ENCODE measurements around the gene ARMH2.

The ARMH2 gene

DNA sequence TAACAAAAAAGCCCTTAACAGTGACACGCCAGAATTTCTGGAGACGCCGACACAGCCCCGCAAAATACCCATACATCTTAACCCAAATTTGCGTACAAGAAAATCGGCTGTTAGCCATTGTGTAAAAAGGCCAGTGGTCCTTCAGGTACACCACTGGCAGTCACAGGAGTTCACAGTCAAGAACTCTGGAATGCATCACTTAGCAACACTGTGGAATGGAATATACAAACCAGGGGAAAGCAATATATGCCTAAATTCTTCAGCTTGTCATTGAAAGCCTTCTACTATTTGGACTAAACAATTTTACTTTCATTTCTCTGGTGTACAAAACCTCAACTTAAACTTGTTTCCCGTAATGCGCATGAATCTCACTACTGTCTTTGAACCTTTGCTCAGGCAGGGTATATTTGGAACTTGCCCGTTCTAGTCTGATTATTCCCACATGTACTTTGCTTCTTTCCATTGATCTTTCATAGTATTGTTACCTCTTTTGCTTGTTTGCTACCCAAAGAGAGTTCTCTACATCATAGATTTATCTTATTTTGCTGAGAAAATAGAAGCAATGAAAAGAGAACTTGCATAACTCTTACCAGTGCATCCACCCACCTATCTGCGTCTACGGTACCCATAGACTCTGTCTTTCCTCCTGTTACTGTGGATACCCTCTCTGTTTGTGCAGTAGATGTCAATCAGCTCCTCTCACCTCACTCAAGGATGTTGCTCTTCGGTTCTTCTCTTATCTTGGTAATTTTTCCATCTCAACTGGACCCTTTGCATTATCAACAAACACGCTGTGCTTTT is at the start of gene ARMH2:
Gene ARMH2, minus strand, starts transcription at position 178 of the 801 bp plus-strand sequence. Its CDS starts 60 bp downstream, at position 118.
- no peaks in the 10 kb centered on the region for H3K36me3 ChIP-seq (ENCODE audit: control insufficient read depth in 1 of 2, insufficient read depth in 2 of 2, low read length in 2 of 2)
- H3K27me3 ChIP-seq (ENCODE audit: control insufficient read depth in 1 of 2, insufficient read depth in 2 of 2, low read length in 2 of 2) = no peaks in the 10 kb centered on the region
- H3K4me1 ChIP-seq (ENCODE audit: control insufficient read depth in 1 of 2, insufficient read depth in 2 of 2, low read length in 2 of 2) = no peaks in the 10 kb centered on the region
- H3K9ac ChIP-seq (ENCODE audit: low read depth in 1 of 2, low read length in 2 of 2) = no peak within 1 kb of the TSS
- H3K9me3 ChIP-seq (ENCODE audit: control insufficient read depth in 1 of 2, low read length in 2 of 2) = no peaks in the 10 kb centered on the region
- no peak within 1 kb of the TSS for H3K27ac ChIP-seq (ENCODE audit: low read depth, low read length)
- H3K4me3 ChIP-seq (ENCODE audit: low read depth in 1 of 2, low read length in 2 of 2) = no peak within 1 kb of the TSS

- peaks cover 0 to 3% of the 10 kb centered on the region in 2 donors for H3K36me3 ChIP-seq (ENCODE audit: control insufficient read depth in 1 of 2, insufficient read depth in 2 of 2, low read length in 2 of 2)
Measured at GRCh38 chr6:24848461-24848860, 49.7 kb upstream of the ARMH2 start.

DNA sequence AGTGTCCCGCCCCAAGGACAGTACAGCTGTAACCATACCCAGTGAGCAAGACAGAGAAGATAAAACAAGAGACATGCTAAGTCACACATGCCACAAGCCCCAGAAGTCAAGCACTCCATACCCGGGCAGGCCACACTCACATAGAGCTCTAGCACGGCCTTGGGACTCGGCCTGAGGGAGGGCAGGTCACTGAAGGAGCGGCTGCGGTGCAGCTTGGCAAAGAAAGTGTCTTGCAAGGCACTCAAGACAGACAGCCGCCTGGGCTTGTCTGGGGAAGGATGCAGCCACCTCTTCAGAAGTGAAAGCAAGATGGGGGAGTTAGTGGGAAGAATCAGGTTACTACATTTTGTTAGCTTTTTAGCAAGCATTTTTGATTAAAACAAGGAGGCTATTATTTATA is 48.7 kb upstream of the ARMH2 start:
- H3K36me3 ChIP-seq (ENCODE audit: control insufficient read depth in 1 of 2, insufficient read depth in 2 of 2, low read length in 2 of 2) = peaks cover 0 to 3% of the 10 kb centered on the region in 2 donors

More at GRCh38 chr6:24848461-24848860, 49.7 kb upstream of the ARMH2 start:
- no peaks in the 10 kb centered on the region for H3K27me3 ChIP-seq (ENCODE audit: control insufficient read depth in 1 of 2, insufficient read depth in 2 of 2, low read length in 2 of 2)
- no peaks in the 10 kb centered on the region for H3K4me1 ChIP-seq (ENCODE audit: control insufficient read depth in 1 of 2, insufficient read depth in 2 of 2, low read length in 2 of 2)
- H3K4me3 ChIP-seq (ENCODE audit: low read depth in 1 of 2, low read length in 2 of 2) = no peak overlapping the region
- H3K9me3 ChIP-seq (ENCODE audit: control insufficient read depth in 1 of 2, low read length in 2 of 2) = no peaks in the 10 kb centered on the region
- H3K27ac ChIP-seq (ENCODE audit: low read depth, low read length) = no peak overlapping the region
- H3K9ac ChIP-seq (ENCODE audit: low read depth in 1 of 2, low read length in 2 of 2) = no peak overlapping the region

GRCh38 chr6:24845578-24845977 is 46.9 kb upstream of the ARMH2 start:
- H3K27me3 ChIP-seq (ENCODE audit: control insufficient read depth in 1 of 2, insufficient read depth in 2 of 2, low read length in 2 of 2) = no peaks in the 10 kb centered on the region
- no peaks in the 10 kb centered on the region for H3K4me1 ChIP-seq (ENCODE audit: control insufficient read depth in 1 of 2, insufficient read depth in 2 of 2, low read length in 2 of 2)
- no peak overlapping the region for H3K4me3 ChIP-seq (ENCODE audit: low read depth in 1 of 2, low read length in 2 of 2)
- H3K9ac ChIP-seq (ENCODE audit: low read depth in 1 of 2, low read length in 2 of 2) = no peak overlapping the region
- no peak overlapping the region for H3K27ac ChIP-seq (ENCODE audit: low read depth, low read length)
- H3K9me3 ChIP-seq (ENCODE audit: control insufficient read depth in 1 of 2, low read length in 2 of 2) = no peaks in the 10 kb centered on the region
- peaks cover 0 to 3% of the 10 kb centered on the region in 2 donors for H3K36me3 ChIP-seq (ENCODE audit: control insufficient read depth in 1 of 2, insufficient read depth in 2 of 2, low read length in 2 of 2)

More for the DNA sequence above, 48.7 kb upstream of the ARMH2 start:
- no peaks in the 10 kb centered on the region for H3K27me3 ChIP-seq (ENCODE audit: control insufficient read depth in 1 of 2, insufficient read depth in 2 of 2, low read length in 2 of 2)
- no peaks in the 10 kb centered on the region for H3K9me3 ChIP-seq (ENCODE audit: control insufficient read depth in 1 of 2, low read length in 2 of 2)
- no peak overlapping the region for H3K4me3 ChIP-seq (ENCODE audit: low read depth in 1 of 2, low read length in 2 of 2)
- no peak overlapping the region for H3K9ac ChIP-seq (ENCODE audit: low read depth in 1 of 2, low read length in 2 of 2)
- H3K27ac ChIP-seq (ENCODE audit: low read depth, low read length) = no peak overlapping the region
- no peaks in the 10 kb centered on the region for H3K4me1 ChIP-seq (ENCODE audit: control insufficient read depth in 1 of 2, insufficient read depth in 2 of 2, low read length in 2 of 2)

- Histone ChIP-seq H3K9me3 (ENCODE audit: control insufficient read depth in 1 of 2, low read length in 2 of 2) (no peaks in the 10 kb centered on the region), H3K27ac (ENCODE audit: low read depth, low read length) (no peak overlapping the region), H3K4me1 (ENCODE audit: control insufficient read depth in 1 of 2, insufficient read depth in 2 of 2, low read length in 2 of 2) (no peaks in the 10 kb centered on the region), H3K9ac (ENCODE audit: low read depth in 1 of 2, low read length in 2 of 2) (no peak overlapping the region), H3K36me3 (ENCODE audit: control insufficient read depth in 1 of 2, insufficient read depth in 2 of 2, low read length in 2 of 2) (peaks cover 0 to 3% of the 10 kb centered on the region in 2 donors), H3K27me3 (ENCODE audit: control insufficient read depth in 1 of 2, insufficient read depth in 2 of 2, low read length in 2 of 2) (no peaks in the 10 kb centered on the region), H3K4me3 (ENCODE audit: low read depth in 1 of 2, low read length in 2 of 2) (no peak overlapping the region)
Measured at GRCh38 chr6:24844903-24845302, 46.2 kb upstream of the ARMH2 start.

DNA sequence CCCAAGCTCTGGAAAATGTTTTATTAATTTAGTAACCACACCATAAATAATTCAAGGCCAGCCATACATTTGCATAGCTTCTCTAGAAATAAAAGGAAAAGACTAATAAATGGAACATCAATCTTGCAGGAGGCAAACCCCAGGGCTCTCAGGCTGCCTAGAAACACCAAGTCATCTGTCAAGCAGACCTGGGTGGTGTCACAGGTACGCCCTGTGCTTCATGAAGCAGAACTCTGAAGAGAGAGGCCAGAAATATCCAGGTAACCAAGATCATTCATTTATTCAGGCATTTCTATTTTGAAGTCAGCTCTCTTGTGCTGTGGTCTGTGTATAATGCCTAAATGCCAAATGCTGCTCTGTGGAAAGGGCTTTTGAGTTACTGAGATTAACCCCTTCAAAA is 45.3 kb upstream of the ARMH2 start:
- no peaks in the 10 kb centered on the region for H3K4me1 ChIP-seq (ENCODE audit: control insufficient read depth in 1 of 2, insufficient read depth in 2 of 2, low read length in 2 of 2)
- H3K4me3 ChIP-seq (ENCODE audit: low read depth in 1 of 2, low read length in 2 of 2) = no peak overlapping the region
- no peaks in the 10 kb centered on the region for H3K27me3 ChIP-seq (ENCODE audit: control insufficient read depth in 1 of 2, insufficient read depth in 2 of 2, low read length in 2 of 2)
- no peaks in the 10 kb centered on the region for H3K36me3 ChIP-seq (ENCODE audit: control insufficient read depth in 1 of 2, insufficient read depth in 2 of 2, low read length in 2 of 2)
- no peak overlapping the region for H3K9ac ChIP-seq (ENCODE audit: low read depth in 1 of 2, low read length in 2 of 2)
- H3K27ac ChIP-seq (ENCODE audit: low read depth, low read length) = no peak overlapping the region
- no peaks in the 10 kb centered on the region for H3K9me3 ChIP-seq (ENCODE audit: control insufficient read depth in 1 of 2, low read length in 2 of 2)

DNA sequence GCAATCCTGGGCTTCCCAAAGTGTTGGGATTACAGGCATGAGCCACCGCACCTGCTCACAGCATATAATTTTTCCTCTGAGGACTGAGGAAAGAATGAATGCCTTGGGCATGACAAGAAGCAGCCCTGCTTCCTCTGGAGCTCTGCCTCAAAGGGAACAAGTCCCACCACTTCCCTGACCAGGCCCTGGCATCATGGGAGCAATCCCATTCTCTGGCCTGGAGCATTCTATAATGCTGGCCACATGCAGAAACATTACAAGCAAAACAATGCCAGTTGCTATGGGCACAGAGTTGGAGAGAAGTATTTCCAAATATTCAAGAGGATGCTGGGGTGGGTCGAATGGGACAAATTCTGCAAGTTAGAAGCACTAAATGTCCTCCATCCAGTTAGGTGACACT is 41.5 kb upstream of the ARMH2 start:
- no peaks in the 10 kb centered on the region for H3K9me3 ChIP-seq (ENCODE audit: control insufficient read depth in 1 of 2, low read length in 2 of 2)
- no peak overlapping the region for H3K9ac ChIP-seq (ENCODE audit: low read depth in 1 of 2, low read length in 2 of 2)
- no peaks in the 10 kb centered on the region for H3K4me1 ChIP-seq (ENCODE audit: control insufficient read depth in 1 of 2, insufficient read depth in 2 of 2, low read length in 2 of 2)
- H3K27me3 ChIP-seq (ENCODE audit: control insufficient read depth in 1 of 2, insufficient read depth in 2 of 2, low read length in 2 of 2) = no peaks in the 10 kb centered on the region
- no peak overlapping the region for H3K4me3 ChIP-seq (ENCODE audit: low read depth in 1 of 2, low read length in 2 of 2)
- H3K27ac ChIP-seq (ENCODE audit: low read depth, low read length) = no peak overlapping the region
- no peaks in the 10 kb centered on the region for H3K36me3 ChIP-seq (ENCODE audit: control insufficient read depth in 1 of 2, insufficient read depth in 2 of 2, low read length in 2 of 2)

GRCh38 chr6:24838994-24839393 is 40.3 kb upstream of the ARMH2 start:
- Histone ChIP-seq H3K27me3 (ENCODE audit: control insufficient read depth in 1 of 2, insufficient read depth in 2 of 2, low read length in 2 of 2) (no peaks in the 10 kb centered on the region), H3K36me3 (ENCODE audit: control insufficient read depth in 1 of 2, insufficient read depth in 2 of 2, low read length in 2 of 2) (no peaks in the 10 kb centered on the region), H3K4me3 (ENCODE audit: low read depth in 1 of 2, low read length in 2 of 2) (no peak overlapping the region), H3K9me3 (ENCODE audit: control insufficient read depth in 1 of 2, low read length in 2 of 2) (no peaks in the 10 kb centered on the region), H3K9ac (ENCODE audit: low read depth in 1 of 2, low read length in 2 of 2) (no peak overlapping the region), H3K4me1 (ENCODE audit: control insufficient read depth in 1 of 2, insufficient read depth in 2 of 2, low read length in 2 of 2) (no peaks in the 10 kb centered on the region), H3K27ac (ENCODE audit: low read depth, low read length) (no peak overlapping the region)

DNA sequence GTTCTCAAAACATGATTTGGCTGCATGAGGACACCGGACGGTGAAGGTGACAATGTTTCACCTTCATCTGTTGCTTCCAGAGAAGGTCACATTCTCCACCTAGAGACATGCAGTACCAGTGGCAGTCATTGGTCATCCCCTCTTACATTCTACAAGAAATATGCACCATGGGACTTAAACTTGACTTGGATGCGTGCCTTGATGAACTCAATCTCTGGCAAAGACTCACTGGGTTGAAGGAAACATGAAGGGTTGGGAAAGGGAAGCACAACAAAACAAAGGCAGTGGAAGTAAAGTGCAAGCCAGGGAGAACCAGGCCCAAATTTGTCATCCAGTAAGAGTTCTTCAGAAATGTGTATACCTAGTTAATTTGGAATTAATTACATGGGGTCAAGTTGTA is 39.4 kb upstream of the ARMH2 start:
- Histone ChIP-seq H3K9me3 (ENCODE audit: control insufficient read depth in 1 of 2, low read length in 2 of 2) (no peaks in the 10 kb centered on the region), H3K36me3 (ENCODE audit: control insufficient read depth in 1 of 2, insufficient read depth in 2 of 2, low read length in 2 of 2) (no peaks in the 10 kb centered on the region), H3K9ac (ENCODE audit: low read depth in 1 of 2, low read length in 2 of 2) (no peak overlapping the region), H3K4me3 (ENCODE audit: low read depth in 1 of 2, low read length in 2 of 2) (no peak overlapping the region), H3K27ac (ENCODE audit: low read depth, low read length) (no peak overlapping the region), H3K4me1 (ENCODE audit: control insufficient read depth in 1 of 2, insufficient read depth in 2 of 2, low read length in 2 of 2) (no peaks in the 10 kb centered on the region), H3K27me3 (ENCODE audit: control insufficient read depth in 1 of 2, insufficient read depth in 2 of 2, low read length in 2 of 2) (no peaks in the 10 kb centered on the region)

DNA sequence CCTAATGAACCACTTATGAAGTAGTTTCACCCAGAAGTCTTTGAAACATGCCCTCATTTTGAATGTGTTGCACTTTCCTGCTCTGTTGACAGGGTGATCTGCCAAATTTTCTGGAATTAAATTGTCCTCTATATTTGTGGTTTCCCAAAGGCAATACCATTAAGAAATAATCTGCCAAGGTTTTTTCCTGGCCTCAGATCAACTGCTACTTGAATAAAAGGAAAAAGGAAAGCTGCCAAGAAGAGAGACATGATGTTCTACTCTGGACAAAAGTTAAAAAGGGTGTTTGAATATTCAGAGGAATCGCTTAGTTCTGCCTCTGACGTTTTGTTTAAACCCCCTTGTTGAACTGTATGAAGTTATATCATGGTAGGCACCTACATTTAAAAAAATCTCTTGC is 37.4 kb upstream of the ARMH2 start:
- Histone ChIP-seq H3K4me1 (ENCODE audit: control insufficient read depth in 1 of 2, insufficient read depth in 2 of 2, low read length in 2 of 2) (no peaks in the 10 kb centered on the region), H3K9ac (ENCODE audit: low read depth in 1 of 2, low read length in 2 of 2) (no peak overlapping the region), H3K4me3 (ENCODE audit: low read depth in 1 of 2, low read length in 2 of 2) (no peak overlapping the region), H3K27ac (ENCODE audit: low read depth, low read length) (no peak overlapping the region), H3K27me3 (ENCODE audit: control insufficient read depth in 1 of 2, insufficient read depth in 2 of 2, low read length in 2 of 2) (no peaks in the 10 kb centered on the region), H3K9me3 (ENCODE audit: control insufficient read depth in 1 of 2, low read length in 2 of 2) (no peaks in the 10 kb centered on the region), H3K36me3 (ENCODE audit: control insufficient read depth in 1 of 2, insufficient read depth in 2 of 2, low read length in 2 of 2) (no peaks in the 10 kb centered on the region)
